SK-N-SH (cell line): Measurements from ENCODE around the gene VKORC1L1.

Experiments
- CTCF ChIP-seq: fragments of 200-600 bp; sonication (generic); IDR thresholded peaks from 2 replicates; pipeline ENCODE4 v1.6.1; 2017; ENCODE audit warnings: antibody characterized with exemption, mild to moderate bottlenecking, moderate library complexity
- EP300 ChIP-seq, 2 experiments: IDR thresholded peaks; 2 replicates each; pipeline versions ENCODE4 v1.4.0 to v1.6.1; 2012; ENCODE audit warnings: borderline replicate concordance in 1 of 2, low read depth in 1 of 2, low read length in 1 of 2
- EZH2phosphoT487 ChIP-seq: fragments of 200-600 bp; sonication (generic); IDR thresholded peaks from 2 replicates; pipeline ENCODE4 v1.6.1; 2017; ENCODE audit warnings: low read depth, mixed run types, mild to moderate bottlenecking, antibody characterized with exemption, moderate library complexity, borderline replicate concordance
- MAX ChIP-seq: IDR thresholded peaks from 2 replicates; pipeline ENCODE4 v1.4.0; 2012; ENCODE audit warnings: low read depth
- RFX5 ChIP-seq: IDR thresholded peaks from 2 replicates; pipeline ENCODE4 v1.6.1; 2012; ENCODE audit warnings: mild to moderate bottlenecking, improper control_type of control experiment, low read length
- TCF12 ChIP-seq: IDR thresholded peaks from 2 replicates; pipeline ENCODE4 v1.4.0; 2012
- YY1 ChIP-seq: IDR thresholded peaks from 2 replicates; pipeline ENCODE4 v1.4.0; 2012; ENCODE audit warnings: low read depth, mild to moderate bottlenecking
- TF ChIP-seq, protein P1 (sequence below): fragments of 150-350 bp; IDR thresholded peaks from 2 replicates; pipeline ENCODE4 v1.6.1; 2016; ENCODE audit warnings: mild to moderate bottlenecking, low read depth, low read length
- TF ChIP-seq, protein P2 (sequence below): IDR thresholded peaks from 2 replicates; pipeline ENCODE4 v1.6.1; 2012; ENCODE audit warnings: mild to moderate bottlenecking, low read depth, low read length, moderate library complexity

- TF ChIP-seq, protein P1, sequence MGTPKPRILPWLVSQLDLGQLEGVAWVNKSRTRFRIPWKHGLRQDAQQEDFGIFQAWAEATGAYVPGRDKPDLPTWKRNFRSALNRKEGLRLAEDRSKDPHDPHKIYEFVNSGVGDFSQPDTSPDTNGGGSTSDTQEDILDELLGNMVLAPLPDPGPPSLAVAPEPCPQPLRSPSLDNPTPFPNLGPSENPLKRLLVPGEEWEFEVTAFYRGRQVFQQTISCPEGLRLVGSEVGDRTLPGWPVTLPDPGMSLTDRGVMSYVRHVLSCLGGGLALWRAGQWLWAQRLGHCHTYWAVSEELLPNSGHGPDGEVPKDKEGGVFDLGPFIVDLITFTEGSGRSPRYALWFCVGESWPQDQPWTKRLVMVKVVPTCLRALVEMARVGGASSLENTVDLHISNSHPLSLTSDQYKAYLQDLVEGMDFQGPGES: no peak
- TF ChIP-seq CTCF (no peak), EZH2phosphoT487 (no peak), TCF12 (no peak), RFX5 (no peak), YY1 (no peak), MAX (no peak), EP300 (IDR thresholded peaks at IDR 0.05; ENCODE audit: borderline replicate concordance in 1 of 2, low read depth in 1 of 2, low read length in 1 of 2) (no peak)
- TF ChIP-seq, protein P2, sequence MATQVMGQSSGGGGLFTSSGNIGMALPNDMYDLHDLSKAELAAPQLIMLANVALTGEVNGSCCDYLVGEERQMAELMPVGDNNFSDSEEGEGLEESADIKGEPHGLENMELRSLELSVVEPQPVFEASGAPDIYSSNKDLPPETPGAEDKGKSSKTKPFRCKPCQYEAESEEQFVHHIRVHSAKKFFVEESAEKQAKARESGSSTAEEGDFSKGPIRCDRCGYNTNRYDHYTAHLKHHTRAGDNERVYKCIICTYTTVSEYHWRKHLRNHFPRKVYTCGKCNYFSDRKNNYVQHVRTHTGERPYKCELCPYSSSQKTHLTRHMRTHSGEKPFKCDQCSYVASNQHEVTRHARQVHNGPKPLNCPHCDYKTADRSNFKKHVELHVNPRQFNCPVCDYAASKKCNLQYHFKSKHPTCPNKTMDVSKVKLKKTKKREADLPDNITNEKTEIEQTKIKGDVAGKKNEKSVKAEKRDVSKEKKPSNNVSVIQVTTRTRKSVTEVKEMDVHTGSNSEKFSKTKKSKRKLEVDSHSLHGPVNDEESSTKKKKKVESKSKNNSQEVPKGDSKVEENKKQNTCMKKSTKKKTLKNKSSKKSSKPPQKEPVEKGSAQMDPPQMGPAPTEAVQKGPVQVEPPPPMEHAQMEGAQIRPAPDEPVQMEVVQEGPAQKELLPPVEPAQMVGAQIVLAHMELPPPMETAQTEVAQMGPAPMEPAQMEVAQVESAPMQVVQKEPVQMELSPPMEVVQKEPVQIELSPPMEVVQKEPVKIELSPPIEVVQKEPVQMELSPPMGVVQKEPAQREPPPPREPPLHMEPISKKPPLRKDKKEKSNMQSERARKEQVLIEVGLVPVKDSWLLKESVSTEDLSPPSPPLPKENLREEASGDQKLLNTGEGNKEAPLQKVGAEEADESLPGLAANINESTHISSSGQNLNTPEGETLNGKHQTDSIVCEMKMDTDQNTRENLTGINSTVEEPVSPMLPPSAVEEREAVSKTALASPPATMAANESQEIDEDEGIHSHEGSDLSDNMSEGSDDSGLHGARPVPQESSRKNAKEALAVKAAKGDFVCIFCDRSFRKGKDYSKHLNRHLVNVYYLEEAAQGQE: no peak
Measured at GRCh38 chr7:65971021-65971420, 98.1 kb downstream of the VKORC1L1 start.
